Measurements from ENCODE around the gene PEPD. TPM values are rescaled to one million over a fixed set of nuclear protein-coding genes. Genes with fewer than 3 reads are reported as not detected.

Gene PEPD
- polyA plus RNA-seq, 1 donor from 2014 or later, result 43.9 TPM

DNA sequence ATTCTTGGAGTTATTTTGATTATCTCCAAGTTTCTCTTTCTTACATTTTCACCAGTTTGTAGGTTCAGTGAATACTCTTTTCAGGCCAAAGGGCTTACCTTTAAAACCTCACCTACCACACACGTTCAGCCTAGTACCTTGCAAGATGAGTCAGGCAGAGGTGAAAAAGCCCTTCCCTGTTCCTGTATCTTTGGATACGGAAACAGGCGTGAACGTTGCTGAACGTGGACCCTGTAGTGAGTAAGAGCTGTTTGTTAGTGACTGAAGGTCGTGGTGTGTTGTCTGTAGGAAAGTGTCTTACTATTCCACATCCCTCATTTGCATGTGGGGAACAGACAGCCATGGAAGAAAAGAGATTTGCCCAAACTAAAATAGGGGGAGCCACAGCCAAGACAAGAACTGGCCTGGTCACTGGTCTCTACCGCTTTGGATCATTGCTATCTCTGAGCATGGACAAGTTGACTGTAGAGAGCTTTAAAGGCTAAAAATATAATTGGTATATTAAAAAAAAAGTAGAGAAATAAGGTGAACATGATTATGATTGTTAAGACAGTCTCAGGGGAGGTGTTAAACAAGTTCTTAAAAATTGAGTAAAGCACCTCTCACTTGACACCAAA, 144.5 kb downstream of the PEPD start:
- Histone ChIP-seq H3K27ac (ENCODE audit: low read length) (no peak overlapping the region), H3K4me2 (ENCODE audit: low read length) (no peak overlapping the region), H3K4me3 (ENCODE audit: low read length) (no peak overlapping the region), H3K9ac (ENCODE audit: low read length) (no peak overlapping the region), H3K27me3 (ENCODE audit: insufficient read depth, low read depth, low read length) (no peaks in the 10 kb centered on the region), H2AFZ (ENCODE audit: low read depth, low read length) (no peak overlapping the region), H3K36me3 (ENCODE audit: insufficient read depth, low read length) (peaks cover 6% of the 10 kb centered on the region), H3F3A (ENCODE audit: insufficient read depth, low read length, poor library complexity, severe bottlenecking) (no peaks in the 10 kb centered on the region), H3K9me2 (ENCODE audit: insufficient read depth, low read length) (no peaks in the 10 kb centered on the region), H3K79me2 (replicated peaks; ENCODE audit: insufficient read depth, low read length) (peaks cover 80% of the 10 kb centered on the region), H3K9me3 (ENCODE audit: low read length) (no peaks in the 10 kb centered on the region), H4K20me1 (ENCODE audit: insufficient read depth) (peaks cover 13% of the 10 kb centered on the region)
- no peak for TF ChIP-seq RAD21 (conservative IDR thresholded peaks at IDR 0.05)
- TF ChIP-seq EP300 (conservative IDR thresholded peaks at IDR 0.05; ENCODE audit: poor library complexity, severe bottlenecking), result no peak
- no peak for TF ChIP-seq TAF1 (IDR thresholded peaks at IDR 0.05; ENCODE audit: low read depth)
- TF ChIP-seq, protein P1, sequence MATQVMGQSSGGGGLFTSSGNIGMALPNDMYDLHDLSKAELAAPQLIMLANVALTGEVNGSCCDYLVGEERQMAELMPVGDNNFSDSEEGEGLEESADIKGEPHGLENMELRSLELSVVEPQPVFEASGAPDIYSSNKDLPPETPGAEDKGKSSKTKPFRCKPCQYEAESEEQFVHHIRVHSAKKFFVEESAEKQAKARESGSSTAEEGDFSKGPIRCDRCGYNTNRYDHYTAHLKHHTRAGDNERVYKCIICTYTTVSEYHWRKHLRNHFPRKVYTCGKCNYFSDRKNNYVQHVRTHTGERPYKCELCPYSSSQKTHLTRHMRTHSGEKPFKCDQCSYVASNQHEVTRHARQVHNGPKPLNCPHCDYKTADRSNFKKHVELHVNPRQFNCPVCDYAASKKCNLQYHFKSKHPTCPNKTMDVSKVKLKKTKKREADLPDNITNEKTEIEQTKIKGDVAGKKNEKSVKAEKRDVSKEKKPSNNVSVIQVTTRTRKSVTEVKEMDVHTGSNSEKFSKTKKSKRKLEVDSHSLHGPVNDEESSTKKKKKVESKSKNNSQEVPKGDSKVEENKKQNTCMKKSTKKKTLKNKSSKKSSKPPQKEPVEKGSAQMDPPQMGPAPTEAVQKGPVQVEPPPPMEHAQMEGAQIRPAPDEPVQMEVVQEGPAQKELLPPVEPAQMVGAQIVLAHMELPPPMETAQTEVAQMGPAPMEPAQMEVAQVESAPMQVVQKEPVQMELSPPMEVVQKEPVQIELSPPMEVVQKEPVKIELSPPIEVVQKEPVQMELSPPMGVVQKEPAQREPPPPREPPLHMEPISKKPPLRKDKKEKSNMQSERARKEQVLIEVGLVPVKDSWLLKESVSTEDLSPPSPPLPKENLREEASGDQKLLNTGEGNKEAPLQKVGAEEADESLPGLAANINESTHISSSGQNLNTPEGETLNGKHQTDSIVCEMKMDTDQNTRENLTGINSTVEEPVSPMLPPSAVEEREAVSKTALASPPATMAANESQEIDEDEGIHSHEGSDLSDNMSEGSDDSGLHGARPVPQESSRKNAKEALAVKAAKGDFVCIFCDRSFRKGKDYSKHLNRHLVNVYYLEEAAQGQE (IDR thresholded peaks at IDR 0.05; ENCODE audit: borderline replicate concordance), result no peak
- no peak for TF ChIP-seq MXI1 (conservative IDR thresholded peaks at IDR 0.05; ENCODE audit: poor library complexity, severe bottlenecking)
- TF ChIP-seq POLR2AphosphoS5 (IDR thresholded peaks at IDR 0.05), result no peak

DNA sequence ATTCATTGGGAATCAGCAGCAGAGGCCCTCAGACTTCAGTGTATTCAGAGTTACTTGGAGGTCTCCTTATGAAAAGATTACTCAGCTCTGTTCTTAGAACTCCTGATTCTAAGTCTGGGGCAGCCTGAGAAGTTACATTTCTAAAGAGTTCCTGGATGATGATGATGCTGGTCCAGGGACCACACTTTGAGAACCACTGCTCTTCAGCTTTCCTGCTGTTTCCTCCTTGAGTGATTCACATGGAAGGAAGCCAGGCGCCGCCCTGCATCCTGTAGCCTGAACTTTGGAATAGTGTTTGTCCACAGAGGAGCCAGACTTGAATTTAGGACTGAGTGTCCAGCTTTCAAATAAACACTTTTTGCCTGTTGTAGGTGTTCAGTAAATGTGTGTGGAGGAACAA, 145.2 kb downstream of the PEPD start:
- Histone ChIP-seq H3K27me3 (ENCODE audit: insufficient read depth, low read depth, low read length) (no peaks in the 10 kb centered on the region), H3K4me2 (ENCODE audit: low read length) (no peak overlapping the region), H3K9me3 (ENCODE audit: low read length) (no peaks in the 10 kb centered on the region), H3K4me3 (ENCODE audit: low read length) (no peak overlapping the region), H3K9me2 (ENCODE audit: insufficient read depth, low read length) (no peaks in the 10 kb centered on the region), H2AFZ (ENCODE audit: low read depth, low read length) (no peak overlapping the region), H3K9ac (ENCODE audit: low read length) (no peak overlapping the region), H3K79me2 (replicated peaks; ENCODE audit: insufficient read depth, low read length) (peaks cover 74% of the 10 kb centered on the region), H3K36me3 (ENCODE audit: insufficient read depth, low read length) (peaks cover under 1% of the 10 kb centered on the region), H3F3A (ENCODE audit: insufficient read depth, low read length, poor library complexity, severe bottlenecking) (no peaks in the 10 kb centered on the region), H3K27ac (ENCODE audit: low read length) (no peak overlapping the region), H4K20me1 (ENCODE audit: insufficient read depth) (peaks cover 10% of the 10 kb centered on the region)
- TF ChIP-seq SMC3 (conservative IDR thresholded peaks at IDR 0.05; ENCODE audit: poor library complexity) (no peak), EZH2 (IDR thresholded peaks at IDR 0.05; ENCODE audit: borderline replicate concordance, insufficient read depth, low read length, poor library complexity, severe bottlenecking) (no peak), EP300 (conservative IDR thresholded peaks at IDR 0.05; ENCODE audit: poor library complexity, severe bottlenecking) (no peak), RAD21 (conservative IDR thresholded peaks at IDR 0.05) (no peak), TAF1 (IDR thresholded peaks at IDR 0.05; ENCODE audit: low read depth) (no peak)
- TF ChIP-seq, protein P2, sequence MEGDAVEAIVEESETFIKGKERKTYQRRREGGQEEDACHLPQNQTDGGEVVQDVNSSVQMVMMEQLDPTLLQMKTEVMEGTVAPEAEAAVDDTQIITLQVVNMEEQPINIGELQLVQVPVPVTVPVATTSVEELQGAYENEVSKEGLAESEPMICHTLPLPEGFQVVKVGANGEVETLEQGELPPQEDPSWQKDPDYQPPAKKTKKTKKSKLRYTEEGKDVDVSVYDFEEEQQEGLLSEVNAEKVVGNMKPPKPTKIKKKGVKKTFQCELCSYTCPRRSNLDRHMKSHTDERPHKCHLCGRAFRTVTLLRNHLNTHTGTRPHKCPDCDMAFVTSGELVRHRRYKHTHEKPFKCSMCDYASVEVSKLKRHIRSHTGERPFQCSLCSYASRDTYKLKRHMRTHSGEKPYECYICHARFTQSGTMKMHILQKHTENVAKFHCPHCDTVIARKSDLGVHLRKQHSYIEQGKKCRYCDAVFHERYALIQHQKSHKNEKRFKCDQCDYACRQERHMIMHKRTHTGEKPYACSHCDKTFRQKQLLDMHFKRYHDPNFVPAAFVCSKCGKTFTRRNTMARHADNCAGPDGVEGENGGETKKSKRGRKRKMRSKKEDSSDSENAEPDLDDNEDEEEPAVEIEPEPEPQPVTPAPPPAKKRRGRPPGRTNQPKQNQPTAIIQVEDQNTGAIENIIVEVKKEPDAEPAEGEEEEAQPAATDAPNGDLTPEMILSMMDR (IDR thresholded peaks at IDR 0.05; ENCODE audit: poor library complexity, severe bottlenecking), result no peak
- TF ChIP-seq, protein P1 (IDR thresholded peaks at IDR 0.05; ENCODE audit: borderline replicate concordance), result no peak
